Liver (tissue), 9 donors: Measurements from ENCODE around the gene EFCC1. TPM values are rescaled to one million over a fixed set of nuclear protein-coding genes. Genes with fewer than 3 reads are reported as not detected.

ENCODE experiments used
- DNase-seq: peaks from one replicate; pipeline ENCODE4 v3.0.0-alpha.2; 2017; ENCODE audit warnings: low spot score
- H3K27ac ChIP-seq, 2 donors: one replicate each; pipeline ENCODE4 v1.7.0; 2013; ENCODE audit warnings: inconsistent platforms in 2 of 2, low read length in 2 of 2, control low read depth in 1 of 2, low read depth in 1 of 2, mild to moderate bottlenecking in 1 of 2
- H3K27me3 ChIP-seq, 4 donors: one replicate each; pipeline versions ENCODE4 v1.6.1 to v1.7.0; 2013; ENCODE audit warnings: low read length in 3 of 4, inconsistent platforms in 1 of 4, mild to moderate bottlenecking in 1 of 4, moderate library complexity in 1 of 4; ENCODE audit not compliant: control insufficient read depth in 4 of 4, insufficient read depth in 4 of 4
- H3K36me3 ChIP-seq, 4 donors: one replicate each; pipeline versions ENCODE4 v1.6.1 to v1.7.0; 2013; ENCODE audit warnings: low read length in 3 of 4, mild to moderate bottlenecking in 3 of 4, low read depth in 1 of 4, moderate library complexity in 1 of 4; ENCODE audit not compliant: control insufficient read depth in 4 of 4, insufficient read depth in 3 of 4
- H3K4me1 ChIP-seq, 4 donors: one replicate each; pipeline versions ENCODE4 v1.6.1 to v1.7.0; 2013; ENCODE audit warnings: low read length in 3 of 4, mild to moderate bottlenecking in 3 of 4, moderate library complexity in 1 of 4; ENCODE audit not compliant: control insufficient read depth in 4 of 4, insufficient read depth in 4 of 4
- H3K4me3 ChIP-seq, 3 donors: one replicate each; pipeline versions ENCODE4 v1.6.1 to v1.7.0; 2013; ENCODE audit warnings: low read length in 3 of 3, control low read depth in 1 of 3, low read depth in 1 of 3, mild to moderate bottlenecking in 1 of 3
- H3K9ac ChIP-seq, 2 donors: one replicate each; pipeline ENCODE4 v1.7.0; 2013; ENCODE audit warnings: low read length in 2 of 2, mild to moderate bottlenecking in 2 of 2, moderate library complexity in 2 of 2, control low read depth in 1 of 2, low read depth in 1 of 2
- H3K9me3 ChIP-seq, 4 donors: one replicate each; pipeline versions ENCODE4 v1.6.1 to v1.7.0; 2013; ENCODE audit warnings: low read length in 3 of 4; ENCODE audit not compliant: control insufficient read depth in 4 of 4
- EGR1 ChIP-seq, 2 donors: IDR thresholded peaks; 2 replicates each; pipeline ENCODE4 v1.6.1; 2016 to 2018; ENCODE audit warnings: antibody characterized with exemption in 2 of 2, low read depth in 2 of 2
- FOXA1 ChIP-seq: IDR thresholded peaks from 2 replicates; pipeline ENCODE4 v1.6.1; 2016; ENCODE audit warnings: antibody characterized with exemption
- FOXA2 ChIP-seq: IDR thresholded peaks from 2 replicates; pipeline ENCODE4 v1.6.1; 2016; ENCODE audit warnings: antibody characterized with exemption
- HNF4A ChIP-seq, 2 donors: conservative IDR thresholded peaks; 2 replicates each; pipeline ENCODE4 v1.6.1; 2016; ENCODE audit warnings: antibody characterized with exemption in 2 of 2, mild to moderate bottlenecking in 2 of 2
- HNF4G ChIP-seq: IDR thresholded peaks from 2 replicates; pipeline ENCODE4 v1.6.1; 2016; ENCODE audit warnings: antibody characterized with exemption
- JUND ChIP-seq, 2 donors: IDR thresholded peaks; 2 replicates each; pipeline ENCODE4 v1.6.1; 2016; ENCODE audit warnings: antibody characterized with exemption in 2 of 2
- MAX ChIP-seq: IDR thresholded peaks from 2 replicates; pipeline ENCODE4 v1.6.1; 2016; ENCODE audit warnings: antibody characterized with exemption
- NR2F2 ChIP-seq: IDR thresholded peaks from 2 replicates; pipeline ENCODE4 v1.6.1; 2016; ENCODE audit warnings: antibody characterized with exemption
- RAD21 ChIP-seq, 2 donors: IDR thresholded peaks; 2 replicates each; pipeline ENCODE4 v1.6.1; 2016; ENCODE audit warnings: antibody characterized with exemption in 2 of 2, mild to moderate bottlenecking in 2 of 2
- REST ChIP-seq: IDR thresholded peaks from 2 replicates; pipeline ENCODE4 v1.6.1; 2016; ENCODE audit warnings: antibody characterized with exemption, mild to moderate bottlenecking
- RXRA ChIP-seq, 2 donors: IDR thresholded peaks; 2 replicates each; pipeline ENCODE4 v1.6.1; 2017 to 2018; ENCODE audit warnings: antibody characterized with exemption in 2 of 2, mild to moderate bottlenecking in 1 of 2
- SP1 ChIP-seq: IDR thresholded peaks from 2 replicates; pipeline ENCODE4 v1.6.1; 2018; ENCODE audit warnings: antibody characterized with exemption, mild to moderate bottlenecking
- TAF1 ChIP-seq: conservative IDR thresholded peaks from 2 replicates; pipeline ENCODE4 v1.6.1; 2016; ENCODE audit warnings: antibody characterized with exemption, mild to moderate bottlenecking
- YY1 ChIP-seq: IDR thresholded peaks from 2 replicates; pipeline ENCODE4 v1.6.1; 2016; ENCODE audit warnings: antibody characterized with exemption, mild to moderate bottlenecking
- WGBS: extraction: QIAGEN DNeasy Blood & Tissue Kit; methylation state at CpG from one replicate; pipeline ENCODE4 v1.1.7; 2013; 5-methylcytosine and 5-hydroxymethylcytosine counted together
- polyA plus RNA-seq, 2 donors: library from polyadenylated mRNA; stranded (reverse) in 1 of 2; unstranded in 1 of 2; fragments of 200-250 nt in 1 of 2; fragments of >200 nt in 1 of 2; fragmentation: Nextera tagmentation in 1 of 2; extraction: Ambion mirVana in 1 of 2; gene quantifications; one replicate each; pipeline versions ENCODE4 v1.2.1 to v1.2.3, GENCODE V29; 2013 to 2015
- total RNA-seq, 2 donors: library from RNA; depleted of rRNA; stranded (reverse); fragments of >200 nt; gene quantifications; one replicate each; pipeline ENCODE4 v1.2.3, GENCODE V29; 2014
- TF ChIP-seq, protein P1 (sequence below): IDR thresholded peaks from 2 replicates; pipeline ENCODE4 v1.6.1; 2016; ENCODE audit warnings: antibody characterized with exemption
- TF ChIP-seq, protein P2 (sequence below): fragments of 150-350 bp; IDR thresholded peaks from 2 replicates; pipeline ENCODE4 v1.5.1; 2017; ENCODE audit warnings: improper control_type of control experiment, low read depth, low read length; ENCODE audit not compliant: missing input control
- TF ChIP-seq, protein P3 (sequence below): IDR thresholded peaks from 2 replicates; pipeline ENCODE4 v1.6.1; 2016; ENCODE audit warnings: antibody characterized with exemption
- donor health status: healthy.
- donor health status: healthy.
- donor health status: healthy.
- donor health status: healthy.
- donor health status: healthy.

EFCC1 gene
- total and polyA plus RNA-seq, 4 donors, result 0.08 to 1.0 (median 0.24) TPM

- Histone ChIP-seq H3K27me3 (no peaks in the 10 kb centered on the region), H3K9ac (no peak overlapping the region), H3K9me3 (no peaks in the 10 kb centered on the region), H3K4me1 (peaks cover 8 to 29% (median 25%) of the 10 kb centered on the region in 4 donors), H3K27ac (no peak overlapping the region), H3K4me3 (no peak overlapping the region), H3K36me3 (no peaks in the 10 kb centered on the region)
- DNase-seq, result no peak
- 78% methylated on average over 3 of the region's 3 CpGs for WGBS
- TF ChIP-seq YY1, result no peak
- TF ChIP-seq TAF1, result no peak
- no peak for TF ChIP-seq RAD21 (IDR thresholded peaks at IDR 0.05)
- TF ChIP-seq, protein P1, sequence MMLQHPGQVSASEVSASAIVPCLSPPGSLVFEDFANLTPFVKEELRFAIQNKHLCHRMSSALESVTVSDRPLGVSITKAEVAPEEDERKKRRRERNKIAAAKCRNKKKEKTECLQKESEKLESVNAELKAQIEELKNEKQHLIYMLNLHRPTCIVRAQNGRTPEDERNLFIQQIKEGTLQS, result no peak
- no peak for TF ChIP-seq REST
- TF ChIP-seq HNF4G, result no peak
Observed at GRCh38 chr3:129054605-129055104, 53.6 kb downstream of the EFCC1 start.

DNA sequence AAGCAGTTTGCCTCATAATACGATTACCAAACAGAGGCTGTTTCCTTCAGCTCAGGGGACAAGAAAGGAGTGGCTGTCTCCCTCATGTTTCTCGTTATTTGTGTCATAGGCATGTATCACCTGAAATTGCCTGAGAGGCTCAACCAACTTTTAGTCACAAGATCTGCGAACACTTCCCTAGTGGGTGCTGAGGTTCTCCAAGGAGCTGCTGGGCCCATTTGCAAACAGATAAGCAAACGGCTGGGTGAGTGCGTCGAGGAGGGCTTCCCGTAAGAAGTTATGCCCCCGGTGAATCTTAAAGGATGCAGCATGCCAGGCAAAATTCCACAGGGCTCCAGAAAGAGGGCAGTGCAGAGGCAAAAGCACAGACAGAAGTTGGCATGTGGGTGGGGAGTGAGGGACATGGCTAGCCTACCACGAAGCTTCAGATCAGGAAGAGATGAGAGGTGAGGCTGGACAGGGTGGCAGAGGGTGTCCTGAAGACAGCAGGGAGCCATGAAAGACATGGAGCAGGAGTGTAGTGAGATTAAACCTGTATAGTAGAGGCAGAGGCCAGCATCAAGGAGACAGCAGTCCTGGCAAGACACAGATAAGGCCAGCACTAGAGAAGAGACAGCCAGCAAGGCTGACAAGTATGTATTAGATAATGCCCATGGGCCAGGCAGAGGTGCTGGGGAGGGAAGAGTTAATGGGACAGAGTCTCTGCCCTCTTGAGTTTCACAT is 55.5 kb downstream of the EFCC1 start:
- Histone ChIP-seq H3K27ac (no peak overlapping the region), H3K36me3 (no peaks in the 10 kb centered on the region), H3K27me3 (no peaks in the 10 kb centered on the region), H3K9ac (no peak overlapping the region), H3K9me3 (no peaks in the 10 kb centered on the region), H3K4me3 (no peak overlapping the region), H3K4me1 (peaks cover 8 to 29% (median 25%) of the 10 kb centered on the region in 4 donors)
- TF ChIP-seq, protein P1, result no peak
- TF ChIP-seq FOXA1 (no peak), JUND (IDR thresholded peaks at IDR 0.05) (no peak), FOXA2 (no peak), NR2F2 (no peak), RXRA (IDR thresholded peaks at IDR 0.05) (no peak), EGR1 (IDR thresholded peaks at IDR 0.05; ENCODE audit: low read depth in 2 of 2) (no peak), SP1 (no peak), MAX (no peak), HNF4G (no peak), HNF4A (conservative IDR thresholded peaks at IDR 0.05) (no peak), TAF1 (no peak), RAD21 (IDR thresholded peaks at IDR 0.05) (no peak), YY1 (no peak), REST (no peak)
- TF ChIP-seq, protein P2, sequence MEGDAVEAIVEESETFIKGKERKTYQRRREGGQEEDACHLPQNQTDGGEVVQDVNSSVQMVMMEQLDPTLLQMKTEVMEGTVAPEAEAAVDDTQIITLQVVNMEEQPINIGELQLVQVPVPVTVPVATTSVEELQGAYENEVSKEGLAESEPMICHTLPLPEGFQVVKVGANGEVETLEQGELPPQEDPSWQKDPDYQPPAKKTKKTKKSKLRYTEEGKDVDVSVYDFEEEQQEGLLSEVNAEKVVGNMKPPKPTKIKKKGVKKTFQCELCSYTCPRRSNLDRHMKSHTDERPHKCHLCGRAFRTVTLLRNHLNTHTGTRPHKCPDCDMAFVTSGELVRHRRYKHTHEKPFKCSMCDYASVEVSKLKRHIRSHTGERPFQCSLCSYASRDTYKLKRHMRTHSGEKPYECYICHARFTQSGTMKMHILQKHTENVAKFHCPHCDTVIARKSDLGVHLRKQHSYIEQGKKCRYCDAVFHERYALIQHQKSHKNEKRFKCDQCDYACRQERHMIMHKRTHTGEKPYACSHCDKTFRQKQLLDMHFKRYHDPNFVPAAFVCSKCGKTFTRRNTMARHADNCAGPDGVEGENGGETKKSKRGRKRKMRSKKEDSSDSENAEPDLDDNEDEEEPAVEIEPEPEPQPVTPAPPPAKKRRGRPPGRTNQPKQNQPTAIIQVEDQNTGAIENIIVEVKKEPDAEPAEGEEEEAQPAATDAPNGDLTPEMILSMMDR, result no peak
- TF ChIP-seq, protein P3, sequence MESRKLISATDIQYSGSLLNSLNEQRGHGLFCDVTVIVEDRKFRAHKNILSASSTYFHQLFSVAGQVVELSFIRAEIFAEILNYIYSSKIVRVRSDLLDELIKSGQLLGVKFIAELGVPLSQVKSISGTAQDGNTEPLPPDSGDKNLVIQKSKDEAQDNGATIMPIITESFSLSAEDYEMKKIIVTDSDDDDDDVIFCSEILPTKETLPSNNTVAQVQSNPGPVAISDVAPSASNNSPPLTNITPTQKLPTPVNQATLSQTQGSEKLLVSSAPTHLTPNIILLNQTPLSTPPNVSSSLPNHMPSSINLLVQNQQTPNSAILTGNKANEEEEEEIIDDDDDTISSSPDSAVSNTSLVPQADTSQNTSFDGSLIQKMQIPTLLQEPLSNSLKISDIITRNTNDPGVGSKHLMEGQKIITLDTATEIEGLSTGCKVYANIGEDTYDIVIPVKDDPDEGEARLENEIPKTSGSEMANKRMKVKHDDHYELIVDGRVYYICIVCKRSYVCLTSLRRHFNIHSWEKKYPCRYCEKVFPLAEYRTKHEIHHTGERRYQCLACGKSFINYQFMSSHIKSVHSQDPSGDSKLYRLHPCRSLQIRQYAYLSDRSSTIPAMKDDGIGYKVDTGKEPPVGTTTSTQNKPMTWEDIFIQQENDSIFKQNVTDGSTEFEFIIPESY, result no peak
- 74% methylated on average over 9 of the region's 9 CpGs for WGBS
- DNase-seq, result peak; percentile 67
